ENCODE results near the gene SKAP1.

DNA sequence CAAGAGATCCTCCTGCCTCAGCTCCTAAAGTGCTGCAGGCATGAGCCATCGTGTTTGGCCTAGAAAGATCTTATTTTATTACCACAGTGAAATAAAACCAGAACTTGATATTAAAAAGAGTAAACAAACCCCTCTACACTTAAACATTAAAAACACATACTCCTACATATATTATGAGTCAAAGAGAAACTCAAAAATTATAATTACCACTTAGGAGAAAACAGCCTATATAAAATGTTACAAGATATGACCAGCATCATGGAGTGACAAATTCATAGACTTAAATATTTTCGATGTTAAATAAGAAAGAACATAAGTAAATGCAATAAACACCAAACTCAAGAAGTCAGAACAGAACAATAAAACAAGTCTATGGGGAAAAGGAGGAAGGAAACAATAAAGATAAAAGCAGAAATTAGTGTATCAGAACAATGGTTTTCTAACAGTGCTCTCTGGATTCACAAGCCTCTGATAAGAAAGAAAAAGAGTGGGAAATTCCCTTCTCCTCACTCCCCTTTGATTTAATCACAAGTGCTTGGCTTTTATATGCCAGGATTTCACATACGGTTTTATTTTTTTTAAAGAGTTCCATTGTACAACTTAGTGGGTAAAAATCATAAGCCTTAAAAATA is 23.0 kb downstream of the SKAP1 start:
- TF ChIP-seq EZH2 (IDR thresholded peaks at IDR 0.05): no peak
- no peak for TF ChIP-seq POLR2AphosphoS5 (IDR thresholded peaks at IDR 0.05; ENCODE audit: borderline replicate concordance, low read depth, low read length)
- TF ChIP-seq FOXP2 (optimal IDR thresholded peaks at IDR 0.05; ENCODE audit: control extremely low read depth, extremely low read length, insufficient read depth): no peak

Data from SK-N-MC (cell line).